ENCODE results near the gene MRRF. TPM values are rescaled to one million over a fixed set of nuclear protein-coding genes. Genes with fewer than 3 reads are reported as not detected.

MRRF gene
- total RNA-seq, 1 experiment from 2014 or later, result 67.3 TPM

DNA sequence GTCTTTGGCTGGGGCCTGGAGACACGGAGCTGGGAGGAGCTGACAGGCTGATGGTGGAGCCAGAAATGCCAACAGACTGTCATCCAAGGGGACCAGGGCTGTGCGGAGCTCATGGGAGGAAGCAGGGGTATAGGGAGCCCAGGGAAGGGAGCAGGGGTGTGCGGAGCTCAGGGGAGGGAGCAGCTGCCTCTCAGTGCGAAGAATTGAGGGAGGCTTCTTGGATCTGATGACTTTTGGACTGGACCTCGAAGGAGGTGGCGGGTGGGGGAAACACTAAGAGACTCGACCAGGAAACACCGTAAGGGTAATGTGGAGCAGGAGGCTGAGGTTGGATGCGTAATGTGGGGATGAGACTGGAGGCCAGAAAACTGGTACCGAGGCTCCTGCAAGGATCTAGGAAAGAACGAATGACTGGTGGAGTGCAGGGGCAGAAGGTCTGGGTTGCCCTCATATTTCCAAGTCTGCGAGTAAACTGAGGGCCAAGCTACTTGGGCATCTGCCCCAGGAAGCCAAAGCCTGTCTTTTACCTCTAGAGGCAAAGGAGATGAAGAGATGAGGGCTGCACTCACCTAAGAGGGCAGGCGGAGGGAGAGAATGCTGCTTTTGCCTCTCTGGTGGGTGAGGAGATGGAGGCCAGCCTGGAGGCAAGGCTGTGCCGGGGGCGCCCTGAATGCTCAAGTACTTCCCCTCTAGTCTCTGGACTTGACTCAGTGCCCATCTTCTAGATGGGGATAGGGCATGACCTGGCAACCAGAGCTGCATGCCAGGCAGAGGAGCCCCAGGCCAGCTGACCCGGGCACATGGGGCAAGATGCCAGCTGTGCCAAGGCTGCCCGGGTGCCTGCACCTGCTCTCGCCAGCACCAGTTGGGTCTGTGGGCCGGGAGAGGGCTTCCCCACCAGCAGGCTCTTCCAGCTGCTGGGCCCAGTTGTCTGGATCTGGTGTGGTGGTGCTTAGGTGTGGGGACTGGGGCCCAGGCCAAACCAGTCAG lies 108.5 kb downstream of the MRRF start:
- no peak for DNase-seq
- Histone ChIP-seq H4K20me1 (ENCODE audit: insufficient read depth, low read depth, low read length) (no peaks in the 10 kb centered on the region), H3K9me3 (ENCODE audit: low read length) (no peaks in the 10 kb centered on the region), H2AFZ (ENCODE audit: low read length) (no peak overlapping the region), H3K9ac (ENCODE audit: low read length) (no peak overlapping the region), H3K4me3 (ENCODE audit: low read length) (no peak overlapping the region), H3K36me3 (ENCODE audit: insufficient read depth, low read length) (no peaks in the 10 kb centered on the region), H3K9me2 (replicated peaks; ENCODE audit: insufficient read depth, low read length) (no peaks in the 10 kb centered on the region), H3K79me2 (ENCODE audit: low read length) (no peaks in the 10 kb centered on the region), H3K27me3 (ENCODE audit: low read length) (no peaks in the 10 kb centered on the region), H3K4me2 (ENCODE audit: low read depth, low read length, poor library complexity, severe bottlenecking) (no peak overlapping the region), H3K27ac (ENCODE audit: low read length) (no peak overlapping the region), H3K4me1 (ENCODE audit: low read length) (peaks cover 12% of the 10 kb centered on the region)

DNA sequence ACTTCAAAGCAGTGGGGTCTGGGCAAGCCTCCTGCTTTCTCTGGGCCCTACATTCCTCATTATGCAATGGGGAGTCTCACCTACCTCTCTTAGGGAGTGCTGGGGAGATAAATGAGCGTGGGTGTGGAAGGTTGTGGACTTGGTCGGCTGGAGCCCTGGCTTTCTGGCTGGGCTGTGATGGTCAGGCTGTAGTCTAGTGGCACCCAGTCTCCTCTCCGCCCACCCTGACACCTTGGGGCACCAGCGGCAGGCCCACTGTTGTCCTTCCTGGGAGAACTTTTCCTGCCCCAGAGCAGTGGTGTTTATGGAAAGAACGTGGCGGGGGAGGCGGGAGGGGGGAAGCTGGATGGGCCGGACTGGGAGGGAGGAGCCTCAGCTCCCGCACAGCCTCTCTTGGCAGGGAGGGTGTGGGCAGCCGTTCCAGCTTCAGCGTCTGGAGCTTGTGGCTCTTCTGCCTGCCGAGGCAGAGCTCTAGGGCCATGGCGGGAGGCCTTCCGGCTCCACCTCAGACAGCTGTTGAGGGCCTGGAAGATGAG lies 110.3 kb downstream of the MRRF start:
- no peak for DNase-seq
- Histone ChIP-seq H3K27ac (ENCODE audit: low read length) (no peak overlapping the region), H2AFZ (ENCODE audit: low read length) (no peak overlapping the region), H3K36me3 (ENCODE audit: insufficient read depth, low read length) (no peaks in the 10 kb centered on the region), H3K4me1 (ENCODE audit: low read length) (peaks cover 12% of the 10 kb centered on the region), H3K4me2 (ENCODE audit: low read depth, low read length, poor library complexity, severe bottlenecking) (no peak overlapping the region), H3K9me2 (replicated peaks; ENCODE audit: insufficient read depth, low read length) (no peaks in the 10 kb centered on the region), H3K9ac (ENCODE audit: low read length) (no peak overlapping the region), H3K9me3 (ENCODE audit: low read length) (peaks cover 6% of the 10 kb centered on the region), H3K79me2 (ENCODE audit: low read length) (no peaks in the 10 kb centered on the region), H4K20me1 (ENCODE audit: insufficient read depth, low read depth, low read length) (no peaks in the 10 kb centered on the region), H3K27me3 (ENCODE audit: low read length) (no peaks in the 10 kb centered on the region), H3K4me3 (ENCODE audit: low read length) (no peak overlapping the region)

DNA sequence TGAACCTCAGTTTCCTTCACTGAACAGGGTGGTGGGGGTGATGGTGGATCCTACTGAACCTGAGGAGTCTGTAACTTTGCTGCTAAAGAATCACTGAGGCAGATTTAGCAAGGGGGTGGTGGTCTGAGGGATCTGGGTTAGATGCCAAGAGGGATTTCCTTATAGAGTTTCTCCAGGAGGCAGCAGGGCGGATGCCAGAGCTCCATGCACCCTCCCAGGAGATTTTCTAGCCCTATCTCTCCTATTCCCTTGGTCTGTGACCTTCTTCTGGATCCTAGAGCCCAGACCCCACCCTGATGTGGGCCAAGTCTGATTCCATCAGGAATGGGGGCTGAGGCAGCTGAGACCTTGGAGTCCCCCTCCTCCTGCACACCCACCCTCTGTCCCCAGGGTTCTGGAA lies 112.1 kb downstream of the MRRF start:
- no peaks in the 10 kb centered on the region for H3K36me3 ChIP-seq (ENCODE audit: insufficient read depth, low read length)
- no peak overlapping the region for H3K9ac ChIP-seq (ENCODE audit: low read length)
- H3K4me1 ChIP-seq (ENCODE audit: low read length), result no peaks in the 10 kb centered on the region
- no peaks in the 10 kb centered on the region for H3K27me3 ChIP-seq (ENCODE audit: low read length)
- H3K9me3 ChIP-seq (ENCODE audit: low read length), result peaks cover 7% of the 10 kb centered on the region
- H2AFZ ChIP-seq (ENCODE audit: low read length), result no peak overlapping the region
- DNase-seq, result no peak
- H4K20me1 ChIP-seq (ENCODE audit: insufficient read depth, low read depth, low read length), result no peaks in the 10 kb centered on the region
- H3K79me2 ChIP-seq (ENCODE audit: low read length), result no peaks in the 10 kb centered on the region
- H3K4me2 ChIP-seq (ENCODE audit: low read depth, low read length, poor library complexity, severe bottlenecking), result no peak overlapping the region
- no peak overlapping the region for H3K4me3 ChIP-seq (ENCODE audit: low read length)
- no peaks in the 10 kb centered on the region for H3K9me2 ChIP-seq (replicated peaks; ENCODE audit: insufficient read depth, low read length)
- no peak overlapping the region for H3K27ac ChIP-seq (ENCODE audit: low read length)

DNA sequence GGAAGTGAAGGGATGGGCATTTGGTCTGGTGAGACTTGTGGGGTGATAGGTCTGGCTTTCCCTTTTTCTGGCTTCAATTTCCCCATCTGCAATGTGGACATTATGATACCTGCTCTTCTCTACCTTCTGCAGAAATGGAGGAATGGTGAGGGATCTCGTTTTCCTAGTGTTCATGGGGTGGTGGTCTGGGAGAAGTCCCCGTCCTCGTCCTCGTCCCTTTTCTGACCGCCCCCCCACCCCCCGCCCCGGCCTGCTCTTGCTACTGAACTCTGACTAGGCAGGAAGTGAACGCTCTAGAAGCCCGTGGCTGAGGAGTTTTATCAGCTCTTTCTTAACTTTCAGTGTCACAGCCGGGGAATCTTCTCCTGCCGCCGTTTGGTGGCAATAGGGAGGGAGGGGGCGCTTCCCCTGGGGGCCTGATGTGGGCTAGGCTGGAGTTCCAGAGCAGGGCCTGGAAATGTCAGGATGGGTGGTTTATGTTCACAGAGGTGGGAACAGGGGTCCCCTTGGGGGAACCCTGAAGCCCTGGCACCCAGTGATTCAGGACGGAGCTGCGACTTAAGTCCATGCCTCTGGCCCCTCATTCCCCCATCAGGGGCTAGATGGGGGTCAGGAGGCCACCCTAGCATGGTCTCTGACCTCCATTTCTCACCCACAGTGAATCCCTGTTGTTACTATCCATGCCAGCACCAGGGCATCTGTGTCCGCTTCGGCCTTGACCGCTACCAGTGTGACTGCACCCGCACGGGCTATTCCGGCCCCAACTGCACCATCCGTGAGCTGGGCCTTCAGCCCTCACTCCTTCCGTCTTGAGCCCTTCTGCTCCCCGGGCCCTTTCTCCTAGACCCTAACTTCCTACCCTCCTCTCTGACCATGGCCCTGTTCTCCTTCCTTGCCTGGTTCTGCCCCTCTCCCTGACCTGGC lies 112.8 kb downstream of the MRRF start:
- Histone ChIP-seq H3K9me3 (ENCODE audit: low read length) (peaks cover 7% of the 10 kb centered on the region), H3K9ac (ENCODE audit: low read length) (no peak overlapping the region), H3K79me2 (ENCODE audit: low read length) (no peaks in the 10 kb centered on the region), H3K4me2 (ENCODE audit: low read depth, low read length, poor library complexity, severe bottlenecking) (no peak overlapping the region), H3K4me1 (ENCODE audit: low read length) (no peaks in the 10 kb centered on the region), H3K27me3 (ENCODE audit: low read length) (no peaks in the 10 kb centered on the region), H3K36me3 (ENCODE audit: insufficient read depth, low read length) (no peaks in the 10 kb centered on the region), H4K20me1 (ENCODE audit: insufficient read depth, low read depth, low read length) (no peaks in the 10 kb centered on the region), H3K9me2 (replicated peaks; ENCODE audit: insufficient read depth, low read length) (no peaks in the 10 kb centered on the region), H3K27ac (ENCODE audit: low read length) (no peak overlapping the region), H3K4me3 (ENCODE audit: low read length) (no peak overlapping the region), H2AFZ (ENCODE audit: low read length) (no peak overlapping the region)
- no peak for DNase-seq

DNA sequence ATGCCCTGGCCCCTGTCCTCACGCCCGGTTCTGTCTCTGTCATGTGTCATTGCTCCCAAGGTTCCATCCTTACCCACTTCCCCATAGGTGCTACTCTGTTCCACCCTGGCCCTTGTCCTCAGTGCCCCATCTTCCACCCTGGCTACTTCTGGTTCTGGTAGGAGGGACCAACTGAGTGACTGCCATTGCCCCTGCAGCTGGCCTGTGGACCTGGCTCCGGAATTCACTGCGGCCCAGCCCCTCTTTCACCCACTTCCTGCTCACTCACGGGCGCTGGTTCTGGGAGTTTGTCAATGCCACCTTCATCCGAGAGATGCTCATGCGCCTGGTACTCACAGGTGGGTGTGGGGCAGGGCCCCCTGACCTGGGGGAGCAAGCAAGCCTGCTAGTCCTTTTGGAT lies 113.6 kb downstream of the MRRF start:
- Histone ChIP-seq H3K36me3 (ENCODE audit: insufficient read depth, low read length) (no peaks in the 10 kb centered on the region), H3K9me3 (ENCODE audit: low read length) (peaks cover 7% of the 10 kb centered on the region), H3K4me3 (ENCODE audit: low read length) (no peak overlapping the region), H4K20me1 (ENCODE audit: insufficient read depth, low read depth, low read length) (no peaks in the 10 kb centered on the region), H3K4me1 (ENCODE audit: low read length) (no peaks in the 10 kb centered on the region), H3K9ac (ENCODE audit: low read length) (no peak overlapping the region), H3K4me2 (ENCODE audit: low read depth, low read length, poor library complexity, severe bottlenecking) (no peak overlapping the region), H3K79me2 (ENCODE audit: low read length) (no peaks in the 10 kb centered on the region), H3K9me2 (replicated peaks; ENCODE audit: insufficient read depth, low read length) (no peaks in the 10 kb centered on the region), H3K27ac (ENCODE audit: low read length) (no peak overlapping the region), H3K27me3 (ENCODE audit: low read length) (no peaks in the 10 kb centered on the region), H2AFZ (ENCODE audit: low read length) (no peak overlapping the region)
- DNase-seq, result no peak

DNA sequence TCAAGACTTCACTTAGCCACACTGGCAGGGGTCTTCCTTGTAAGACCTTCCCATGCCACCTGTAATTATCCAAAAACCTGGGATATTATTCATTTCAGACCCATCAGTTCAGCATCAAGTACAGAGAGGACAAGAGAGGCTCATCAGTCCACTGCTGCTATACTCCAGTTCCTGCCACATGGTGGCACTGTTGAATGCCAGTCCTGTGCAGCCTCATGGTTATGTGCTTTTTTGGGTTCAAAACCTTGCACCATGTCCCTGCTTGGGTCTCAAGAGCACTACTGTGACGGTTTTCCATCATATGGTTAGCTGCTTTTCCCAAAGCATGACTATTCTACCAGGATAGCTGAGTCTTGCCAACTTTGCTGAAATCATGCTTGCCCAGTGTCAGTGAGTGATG lies 114.7 kb downstream of the MRRF start:
- no peaks in the 10 kb centered on the region for H3K4me1 ChIP-seq (ENCODE audit: low read length)
- peak; percentile 61 for DNase-seq
- no peaks in the 10 kb centered on the region for H3K27me3 ChIP-seq (ENCODE audit: low read length)
- no peaks in the 10 kb centered on the region for H3K9me2 ChIP-seq (replicated peaks; ENCODE audit: insufficient read depth, low read length)
- H3K9ac ChIP-seq (ENCODE audit: low read length), result no peak overlapping the region
- no peaks in the 10 kb centered on the region for H3K79me2 ChIP-seq (ENCODE audit: low read length)
- no peak overlapping the region for H3K4me2 ChIP-seq (ENCODE audit: low read depth, low read length, poor library complexity, severe bottlenecking)
- H3K27ac ChIP-seq (ENCODE audit: low read length), result no peak overlapping the region
- no peak overlapping the region for H2AFZ ChIP-seq (ENCODE audit: low read length)
- H4K20me1 ChIP-seq (ENCODE audit: insufficient read depth, low read depth, low read length), result no peaks in the 10 kb centered on the region
- peaks cover 7% of the 10 kb centered on the region for H3K9me3 ChIP-seq (ENCODE audit: low read length)
- H3K36me3 ChIP-seq (ENCODE audit: insufficient read depth, low read length), result no peaks in the 10 kb centered on the region
- H3K4me3 ChIP-seq (ENCODE audit: low read length), result no peak overlapping the region

DNA sequence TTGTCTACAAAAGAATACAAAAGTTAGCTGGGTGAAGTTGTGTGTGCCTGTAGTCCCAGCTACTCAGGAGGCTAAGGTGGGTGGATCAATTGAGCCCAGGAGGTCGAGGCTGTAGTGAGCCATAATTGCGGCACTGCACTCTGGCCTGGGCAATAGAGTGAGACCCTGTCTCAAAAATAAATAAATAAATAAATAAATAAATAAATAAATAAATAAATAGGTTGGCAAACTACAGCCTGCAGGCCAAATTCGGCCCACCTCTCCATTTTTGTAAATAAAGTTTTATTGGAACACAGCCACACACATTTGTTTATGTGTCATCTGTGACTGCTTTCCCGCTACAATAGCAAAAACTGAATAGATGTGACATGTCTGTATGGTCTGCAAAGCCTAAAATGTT lies 115.6 kb downstream of the MRRF start:
- Histone ChIP-seq H4K20me1 (ENCODE audit: insufficient read depth, low read depth, low read length) (no peaks in the 10 kb centered on the region), H3K27ac (ENCODE audit: low read length) (no peak overlapping the region), H3K36me3 (ENCODE audit: insufficient read depth, low read length) (no peaks in the 10 kb centered on the region), H3K4me1 (ENCODE audit: low read length) (no peaks in the 10 kb centered on the region), H2AFZ (ENCODE audit: low read length) (no peak overlapping the region), H3K4me2 (ENCODE audit: low read depth, low read length, poor library complexity, severe bottlenecking) (no peak overlapping the region), H3K27me3 (ENCODE audit: low read length) (no peaks in the 10 kb centered on the region), H3K4me3 (ENCODE audit: low read length) (no peak overlapping the region), H3K9ac (ENCODE audit: low read length) (no peak overlapping the region), H3K9me3 (ENCODE audit: low read length) (peaks cover 7% of the 10 kb centered on the region), H3K79me2 (ENCODE audit: low read length) (no peaks in the 10 kb centered on the region), H3K9me2 (replicated peaks; ENCODE audit: insufficient read depth, low read length) (no peaks in the 10 kb centered on the region)
- DNase-seq, result no peak
